GM23338 (cell line): Measurements from ENCODE around the gene CACNA2D1. TPM values are rescaled to one million over a fixed set of nuclear protein-coding genes. Genes with fewer than 3 reads are reported as not detected.

ENCODE experiments used
- ATAC-seq: fragments of 200-7000 bp; cut with Tn5 transposase; 3 replicates; pipeline ENCODE4 v1.9.1; 2020
- DNase-seq: peaks from one replicate; pipeline ENCODE4 v3.0.0-alpha.2; 2015; ENCODE audit warnings: low spot score
- H2AFZ ChIP-seq: fragments of 200-600 bp; sonication (generic); 2 replicates; pipeline ENCODE4 v1.8.0; 2016; ENCODE audit warnings: antibody characterized with exemption, mild to moderate bottlenecking, moderate library complexity
- H3F3A ChIP-seq: fragments of 200-600 bp; sonication (generic); replicated peaks from 2 replicates; pipeline ENCODE4 v1.8.0; 2017; ENCODE audit warnings: antibody characterized with exemption, mixed run types, low read depth
- H3K27ac ChIP-seq: fragments of 200-600 bp; sonication (generic); 2 replicates; pipeline ENCODE4 v1.6.1; 2016; ENCODE audit warnings: low read depth
- H3K27me3 ChIP-seq: fragments of 200-600 bp; sonication (generic); 2 replicates; pipeline ENCODE4 v1.8.0; 2016; ENCODE audit warnings: mild to moderate bottlenecking, mixed run types, moderate library complexity; ENCODE audit not compliant: insufficient read depth
- H3K36me3 ChIP-seq: fragments of 200-600 bp; sonication (generic); 2 replicates; pipeline ENCODE4 v1.8.0; 2016; ENCODE audit warnings: mild to moderate bottlenecking; ENCODE audit not compliant: insufficient read depth
- H3K4me1 ChIP-seq: fragments of 200-600 bp; sonication (generic); 2 replicates; pipeline ENCODE4 v1.8.0; 2016; ENCODE audit warnings: mild to moderate bottlenecking, moderate library complexity; ENCODE audit not compliant: insufficient read depth
- H3K4me2 ChIP-seq: fragments of 200-600 bp; sonication (generic); 2 replicates; pipeline ENCODE4 v1.7.1; 2017; ENCODE audit warnings: mixed run types
- H3K4me3 ChIP-seq: fragments of 200-600 bp; sonication (generic); 2 replicates; pipeline ENCODE4 v1.6.1; 2016; ENCODE audit warnings: mixed run types
- H3K79me2 ChIP-seq: fragments of 200-600 bp; sonication (generic); replicated peaks from 2 replicates; pipeline ENCODE4 v1.8.0; 2017; ENCODE audit warnings: mild to moderate bottlenecking; ENCODE audit not compliant: insufficient read depth
- H3K9me2 ChIP-seq: fragments of 200-600 bp; sonication (generic); 2 replicates; pipeline ENCODE4 v1.8.0; 2017; ENCODE audit not compliant: insufficient read depth
- H4K20me1 ChIP-seq: fragments of 200-600 bp; sonication (generic); replicated peaks from 2 replicates; pipeline ENCODE4 v1.8.0; 2017; ENCODE audit warnings: mild to moderate bottlenecking; ENCODE audit not compliant: insufficient read depth
- H3K27ac Mint-ChIP-seq: 2 replicates; pipeline ENCODE4 v1.8.0; 2020; ENCODE audit warnings: inconsistent platforms, mild to moderate bottlenecking, moderate library complexity, mixed read lengths
- H3K27me3 Mint-ChIP-seq: 3 replicates; pipeline ENCODE4 v1.8.0; 2022; ENCODE audit warnings: low read depth, mild to moderate bottlenecking, moderate library complexity, mixed read lengths, inconsistent platforms; ENCODE audit not compliant: insufficient read depth, poor library complexity
- H3K36me3 Mint-ChIP-seq: 3 replicates; pipeline ENCODE4 v1.8.0; 2021; ENCODE audit warnings: low read depth, mild to moderate bottlenecking, inconsistent platforms, moderate library complexity, mixed read lengths
- H3K4me1 Mint-ChIP-seq: 3 replicates; pipeline ENCODE4 v1.8.0; 2020; ENCODE audit warnings: mild to moderate bottlenecking, inconsistent platforms, mixed read lengths
- H3K4me3 Mint-ChIP-seq: 3 replicates; pipeline ENCODE4 v1.8.0; 2021; ENCODE audit warnings: moderate library complexity, mild to moderate bottlenecking, inconsistent platforms, mixed read lengths
- H3K9me3 Mint-ChIP-seq: 3 replicates; pipeline ENCODE4 v1.8.0; 2020; ENCODE audit warnings: moderate library complexity, mild to moderate bottlenecking, inconsistent platforms, mixed read lengths
- CREB1 ChIP-seq: fragments of 250-450 bp; sonication (Bioruptor Pico); IDR thresholded peaks from 2 replicates; pipeline ENCODE4 v1.5.0; 2020; ENCODE audit warnings: low read depth, mild to moderate bottlenecking, moderate library complexity
- CTCF ChIP-seq, 2 experiments: fragments of 200-600 bp in 1 of 2; sonication (generic) in 1 of 2; conservative IDR thresholded peaks; 2 replicates each; pipeline versions ENCODE4 v1.5.1 to v1.6.1; 2016 to 2017; ENCODE audit warnings: antibody characterized with exemption in 2 of 2, low read depth in 2 of 2, mild to moderate bottlenecking in 2 of 2, moderate library complexity in 1 of 2
- ETS1 ChIP-seq: IDR thresholded peaks from 2 replicates; pipeline ENCODE4 v1.6.1; 2016; ENCODE audit warnings: antibody characterized with exemption
- EZH2 ChIP-seq: fragments of 200-600 bp; sonication (generic); IDR thresholded peaks from one replicate; pipeline ENCODE4 v1.8.0; 2017; ENCODE audit warnings: antibody characterized with exemption, mild to moderate bottlenecking, low read depth; ENCODE audit not compliant: unreplicated experiment
- EZH2phosphoT487 ChIP-seq: fragments of 200-600 bp; sonication (generic); IDR thresholded peaks from one replicate; pipeline ENCODE4 v1.8.1; 2018; ENCODE audit warnings: antibody characterized with exemption; ENCODE audit not compliant: unreplicated experiment
- JUNB ChIP-seq: IDR thresholded peaks from one replicate; pipeline ENCODE4 v1.6.1; 2016; ENCODE audit warnings: antibody characterized with exemption; ENCODE audit not compliant: unreplicated experiment
- NANOG ChIP-seq: IDR thresholded peaks from 2 replicates; pipeline ENCODE4 v1.6.1; 2016; ENCODE audit warnings: antibody characterized with exemption, borderline replicate concordance
- POLR2AphosphoS5 ChIP-seq: IDR thresholded peaks from 2 replicates; pipeline ENCODE4 v1.6.1; 2016; ENCODE audit warnings: antibody characterized with exemption, low read depth
- STAT1 ChIP-seq: IDR thresholded peaks from one replicate; pipeline ENCODE4 v1.6.1; 2016; ENCODE audit warnings: antibody characterized with exemption; ENCODE audit not compliant: unreplicated experiment
- ZNF114 ChIP-seq: fragments of 250-450 bp; sonication (Bioruptor Pico); IDR thresholded peaks from 2 replicates; pipeline ENCODE4 v1.5.0; 2020; ENCODE audit warnings: mild to moderate bottlenecking, moderate library complexity
- ZNF331 ChIP-seq: fragments of 250-450 bp; sonication (Bioruptor Pico); IDR thresholded peaks from 2 replicates; pipeline ENCODE4 v1.5.0; 2020; ENCODE audit warnings: low read depth, mild to moderate bottlenecking, moderate library complexity
- ZNF462 ChIP-seq: fragments of 250-450 bp; sonication (Bioruptor Pico); IDR thresholded peaks from 2 replicates; pipeline ENCODE4 v1.5.0; 2020; ENCODE audit warnings: mild to moderate bottlenecking, moderate library complexity
- polyA plus RNA-seq: library from polyadenylated mRNA; unstranded; fragments of >200 nt; fragmentation: Nextera tagmentation; extraction: Ambion mirVana; gene quantifications from 2 replicates; pipeline ENCODE4 v1.2.1, GENCODE V29; 2016
- total RNA-seq: library from RNA; depleted of rRNA; stranded (reverse); fragments of >200 nt; shearing (Covaris generic); gene quantifications from 2 replicates; pipeline ENCODE4 v1.2.3, GENCODE V29; 2014
- TF ChIP-seq, protein P1 (sequence below): IDR thresholded peaks from one replicate; pipeline ENCODE4 v1.6.1; 2018; ENCODE audit warnings: antibody characterized with exemption; ENCODE audit not compliant: unreplicated experiment

Gene CACNA2D1
- total and polyA plus RNA-seq, 2 experiments from 2014 or later = 7.0 to 20.4 TPM

GRCh38 chr7:82078807-82079206 lies 364.8 kb downstream of the CACNA2D1 start (continued):
- TF ChIP-seq JUNB = no peak

DNA sequence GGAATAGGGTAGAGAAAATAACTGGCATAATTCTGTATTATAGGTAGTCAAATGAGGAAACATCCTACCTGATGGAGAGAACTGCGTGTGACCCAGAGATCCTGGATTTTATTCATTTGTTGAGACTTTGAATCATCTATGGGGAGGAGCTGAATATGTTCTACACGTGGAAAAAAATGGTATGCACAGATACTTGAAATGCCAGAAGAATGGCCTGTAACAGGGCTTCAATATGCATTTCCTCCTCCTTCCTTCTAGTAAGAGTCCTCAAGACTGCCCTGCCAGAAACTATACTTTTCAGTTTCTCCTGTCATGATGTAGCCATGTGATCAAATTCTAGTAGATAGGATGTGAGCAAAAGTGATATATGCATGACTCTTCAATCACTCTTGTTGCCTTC lies 372.1 kb downstream of the CACNA2D1 start:
- Histone ChIP-seq H3K9me2 (no peaks in the 10 kb centered on the region), H3K79me2 (no peaks in the 10 kb centered on the region), H4K20me1 (no peaks in the 10 kb centered on the region), H3K36me3 (no peaks in the 10 kb centered on the region), H3K27me3 (no peaks in the 10 kb centered on the region), H3F3A (no peaks in the 10 kb centered on the region), H3K27ac (no peak overlapping the region), H3K4me1 (no peaks in the 10 kb centered on the region), H3K4me2 (no peak overlapping the region), H3K4me3 (no peak overlapping the region), H2AFZ (no peak overlapping the region)
- Mint-ChIP-seq H3K4me3 (no peak overlapping the region), H3K36me3 (no peaks in the 10 kb centered on the region), H3K9me3 (no peaks in the 10 kb centered on the region), H3K27me3 (no peaks in the 10 kb centered on the region), H3K4me1 (peaks cover 1% of the 10 kb centered on the region; the same call in 2 of the 3 replicates), H3K27ac (no peak overlapping the region)
- TF ChIP-seq CREB1 (CRISPR knock-in tag) = no peak
- no peak for TF ChIP-seq CTCF (conservative IDR thresholded peaks at IDR 0.05; ENCODE audit: low read depth in 2 of 2)
- no peak for TF ChIP-seq EZH2
- TF ChIP-seq EZH2phosphoT487 = no peak
- no peak for TF ChIP-seq ZNF331 (CRISPR knock-in tag)
- no peak for TF ChIP-seq STAT1
- no peak for TF ChIP-seq POLR2AphosphoS5
- no peak for TF ChIP-seq ZNF114 (CRISPR knock-in tag)
- TF ChIP-seq, protein P1, sequence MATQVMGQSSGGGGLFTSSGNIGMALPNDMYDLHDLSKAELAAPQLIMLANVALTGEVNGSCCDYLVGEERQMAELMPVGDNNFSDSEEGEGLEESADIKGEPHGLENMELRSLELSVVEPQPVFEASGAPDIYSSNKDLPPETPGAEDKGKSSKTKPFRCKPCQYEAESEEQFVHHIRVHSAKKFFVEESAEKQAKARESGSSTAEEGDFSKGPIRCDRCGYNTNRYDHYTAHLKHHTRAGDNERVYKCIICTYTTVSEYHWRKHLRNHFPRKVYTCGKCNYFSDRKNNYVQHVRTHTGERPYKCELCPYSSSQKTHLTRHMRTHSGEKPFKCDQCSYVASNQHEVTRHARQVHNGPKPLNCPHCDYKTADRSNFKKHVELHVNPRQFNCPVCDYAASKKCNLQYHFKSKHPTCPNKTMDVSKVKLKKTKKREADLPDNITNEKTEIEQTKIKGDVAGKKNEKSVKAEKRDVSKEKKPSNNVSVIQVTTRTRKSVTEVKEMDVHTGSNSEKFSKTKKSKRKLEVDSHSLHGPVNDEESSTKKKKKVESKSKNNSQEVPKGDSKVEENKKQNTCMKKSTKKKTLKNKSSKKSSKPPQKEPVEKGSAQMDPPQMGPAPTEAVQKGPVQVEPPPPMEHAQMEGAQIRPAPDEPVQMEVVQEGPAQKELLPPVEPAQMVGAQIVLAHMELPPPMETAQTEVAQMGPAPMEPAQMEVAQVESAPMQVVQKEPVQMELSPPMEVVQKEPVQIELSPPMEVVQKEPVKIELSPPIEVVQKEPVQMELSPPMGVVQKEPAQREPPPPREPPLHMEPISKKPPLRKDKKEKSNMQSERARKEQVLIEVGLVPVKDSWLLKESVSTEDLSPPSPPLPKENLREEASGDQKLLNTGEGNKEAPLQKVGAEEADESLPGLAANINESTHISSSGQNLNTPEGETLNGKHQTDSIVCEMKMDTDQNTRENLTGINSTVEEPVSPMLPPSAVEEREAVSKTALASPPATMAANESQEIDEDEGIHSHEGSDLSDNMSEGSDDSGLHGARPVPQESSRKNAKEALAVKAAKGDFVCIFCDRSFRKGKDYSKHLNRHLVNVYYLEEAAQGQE = no peak
- no peak for TF ChIP-seq JUNB
- TF ChIP-seq NANOG = no peak
- TF ChIP-seq ETS1 = no peak
- no peak for TF ChIP-seq ZNF462 (CRISPR knock-in tag)
- DNase-seq (no peak), ATAC-seq (no peak)
